Islet of Langerhans (tissue), 1 donor: ENCODE results near the gene TK2.
A peak's percentile ranks its signal among the peaks of the same experiment; 100 is the strongest.

ENCODE experiments used
- FAIRE-seq: peaks from one replicate; lab custom pipeline; 2011; peaks lifted over from hg19 to GRCh38; lab: Jason Lieb, UNC

Gene TK2

GRCh38 chr16:66544016-66544757 lies 5.7 kb downstream of the TK2 start:
- no peak for FAIRE-seq

GRCh38 chr16:66543541-66543940 lies 6.4 kb downstream of the TK2 start:
- FAIRE-seq, result no peak

DNA sequence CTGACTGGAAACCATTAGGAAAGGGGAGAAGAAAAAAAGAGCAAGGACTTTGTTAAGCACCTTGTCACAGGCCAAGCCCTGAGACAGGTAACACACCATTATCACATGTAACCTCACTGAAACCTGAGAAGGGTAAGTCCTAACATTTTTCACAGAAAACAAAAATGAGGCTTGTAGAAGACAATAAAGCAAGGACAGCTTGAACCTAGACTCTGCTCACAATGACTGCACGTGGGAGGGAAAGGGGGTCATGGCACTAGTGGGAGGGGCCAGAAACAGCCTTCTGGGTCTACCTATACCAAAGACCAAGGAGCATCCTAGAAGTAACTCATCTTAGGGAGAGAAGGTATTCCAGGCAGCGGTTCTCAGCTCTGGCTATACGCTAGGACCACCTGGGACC lies 7.5 kb downstream of the TK2 start:
- FAIRE-seq, result no peak

DNA sequence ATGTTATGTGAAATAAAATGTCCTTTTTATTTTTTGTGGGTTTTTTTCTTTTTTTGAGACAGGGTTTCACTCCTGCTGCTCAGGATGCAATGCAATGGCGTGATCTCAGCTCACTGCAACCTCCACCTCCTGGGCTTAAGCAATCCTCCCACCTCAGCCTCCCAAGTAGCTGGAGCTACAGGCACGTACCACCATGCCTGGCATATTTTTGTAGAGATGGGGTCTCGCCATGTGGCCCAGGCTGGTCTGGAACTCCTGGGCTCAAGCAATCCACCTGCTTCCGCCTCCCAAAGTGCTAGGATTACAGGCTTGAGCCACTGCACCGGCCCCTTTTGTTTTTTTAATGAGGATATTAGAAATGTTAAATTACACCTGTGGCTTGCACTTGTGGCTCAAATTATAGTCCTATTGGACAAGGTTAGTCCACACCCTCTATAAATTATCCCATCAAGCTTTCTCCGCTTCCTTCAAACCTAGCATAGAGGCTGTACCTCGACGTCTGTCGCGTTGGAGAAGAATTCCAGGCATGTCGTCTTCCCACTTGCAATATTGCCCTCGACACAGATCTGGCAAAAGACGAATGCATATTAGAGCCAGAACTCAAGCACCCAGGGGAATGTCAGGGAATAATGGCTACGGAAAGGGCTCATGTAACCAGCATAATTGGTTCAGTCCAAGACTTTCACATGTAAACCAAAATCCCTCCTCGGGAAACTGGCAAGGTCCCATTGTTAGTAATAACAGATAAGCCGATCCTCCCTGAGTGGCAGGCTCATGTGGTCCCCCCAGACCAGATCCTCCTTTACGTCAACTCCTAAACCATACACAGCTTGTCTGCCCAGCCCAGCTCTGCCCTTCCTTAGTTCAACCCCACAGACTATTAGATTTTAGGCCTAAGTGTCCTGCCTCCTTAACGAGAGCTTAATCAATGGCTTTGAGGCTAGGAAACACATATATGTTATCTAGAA lies 8.2 kb downstream of the TK2 start:
- FAIRE-seq, result no peak

DNA sequence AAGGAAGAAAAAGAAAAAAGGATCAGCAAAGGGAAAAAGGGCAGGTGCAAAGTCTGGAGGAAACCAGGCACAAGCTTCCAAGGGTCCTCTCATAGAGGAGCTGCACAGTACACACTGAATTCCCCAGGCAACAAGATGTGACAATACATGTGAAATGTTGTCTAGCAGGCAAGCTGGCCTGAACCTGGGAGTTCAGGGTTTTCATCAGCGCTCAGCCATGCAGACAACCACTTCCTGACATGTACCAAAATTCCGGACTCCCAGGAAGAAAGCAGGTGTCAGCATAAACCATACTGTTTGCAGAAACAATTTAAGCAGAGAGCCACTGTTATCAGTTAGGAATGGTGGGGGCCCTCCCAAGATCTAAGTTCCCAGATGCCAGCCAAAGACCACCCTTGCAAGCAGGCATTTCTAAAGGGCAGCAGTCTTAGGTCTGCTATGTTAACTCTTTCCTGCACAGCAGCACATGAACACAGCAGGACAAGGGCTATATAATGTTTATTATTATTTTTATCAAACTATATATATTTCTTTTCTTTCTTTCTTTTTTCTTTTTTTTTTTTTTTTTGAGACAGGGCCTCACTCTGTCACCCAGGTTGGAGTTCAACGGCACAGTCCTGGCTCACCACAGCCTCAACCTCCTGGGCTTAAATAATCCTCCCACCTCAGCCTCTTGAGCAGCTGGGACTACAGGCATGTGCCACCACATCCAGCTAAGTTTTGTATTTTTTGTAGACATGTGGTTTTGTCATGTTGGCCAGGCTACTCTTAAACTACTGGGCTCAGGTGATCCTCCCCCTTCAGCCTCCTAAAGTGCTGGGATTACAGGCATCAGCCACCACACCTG lies 10.1 kb downstream of the TK2 start:
- FAIRE-seq, result peak; percentile 72

GRCh38 chr16:66538910-66539309 lies 11.0 kb downstream of the TK2 start:
- FAIRE-seq, result no peak

DNA sequence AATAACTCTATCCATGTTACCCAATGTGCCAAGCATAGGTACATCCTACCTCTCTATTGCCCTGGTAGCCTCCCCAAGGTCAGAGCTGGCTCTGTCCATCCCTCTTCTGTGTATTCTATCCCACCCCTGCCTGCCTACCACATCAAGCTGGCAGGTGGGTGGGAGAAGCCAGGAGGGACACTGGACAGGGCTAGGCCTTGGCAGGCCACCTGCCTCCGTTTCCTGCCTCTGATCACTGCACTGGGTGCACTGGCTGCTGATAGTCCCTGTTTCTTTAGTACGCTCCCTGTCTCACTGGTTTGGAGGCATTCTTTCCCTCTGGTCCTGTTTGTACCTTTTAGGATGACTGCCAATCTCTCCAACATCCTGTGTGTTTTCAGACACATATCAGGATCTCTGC lies 12.7 kb downstream of the TK2 start:
- no peak for FAIRE-seq

- FAIRE-seq, result no peak
Observed at GRCh38 chr16:66536525-66536924, 13.4 kb downstream of the TK2 start.

GRCh38 chr16:66534376-66534799 lies 15.5 kb downstream of the TK2 start:
- FAIRE-seq, result no peak

- no peak for FAIRE-seq
Observed at GRCh38 chr16:66529475-66529874, 20.4 kb downstream of the TK2 start.

GRCh38 chr16:66528294-66528693 lies 21.6 kb downstream of the TK2 start:
- no peak for FAIRE-seq

GRCh38 chr16:66525396-66526180 lies 24.3 kb downstream of the TK2 start:
- FAIRE-seq, result no peak

DNA sequence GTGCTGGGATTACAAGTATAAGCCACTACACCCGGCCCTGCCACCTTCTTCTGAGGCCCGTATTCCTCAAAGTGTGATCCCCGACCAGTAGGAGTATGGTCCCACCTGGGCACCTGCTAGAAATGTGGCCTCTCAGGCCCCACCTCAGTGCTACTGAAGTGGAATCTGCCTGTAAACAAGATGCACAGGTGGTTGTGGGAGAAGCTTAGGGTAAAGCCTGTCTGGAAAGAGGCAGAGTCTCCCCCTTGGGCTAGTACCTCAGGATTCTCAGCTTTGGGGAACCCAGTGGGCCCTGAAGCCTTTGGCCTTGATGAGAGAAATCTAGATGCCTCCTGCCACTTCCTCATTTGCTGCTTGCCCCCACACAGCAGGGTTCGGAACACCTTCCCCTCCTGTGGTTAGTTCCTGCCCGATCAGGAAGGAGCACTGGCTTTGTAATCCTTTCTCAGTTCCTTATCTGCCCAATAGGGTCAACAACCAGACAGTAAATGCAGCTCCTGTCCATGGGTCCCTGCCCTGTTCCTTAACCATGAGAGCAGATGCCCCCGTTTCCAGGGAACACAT lies 25.2 kb downstream of the TK2 start:
- FAIRE-seq, result no peak

- no peak for FAIRE-seq
Observed at GRCh38 chr16:66523861-66524354, 26.0 kb downstream of the TK2 start.

DNA sequence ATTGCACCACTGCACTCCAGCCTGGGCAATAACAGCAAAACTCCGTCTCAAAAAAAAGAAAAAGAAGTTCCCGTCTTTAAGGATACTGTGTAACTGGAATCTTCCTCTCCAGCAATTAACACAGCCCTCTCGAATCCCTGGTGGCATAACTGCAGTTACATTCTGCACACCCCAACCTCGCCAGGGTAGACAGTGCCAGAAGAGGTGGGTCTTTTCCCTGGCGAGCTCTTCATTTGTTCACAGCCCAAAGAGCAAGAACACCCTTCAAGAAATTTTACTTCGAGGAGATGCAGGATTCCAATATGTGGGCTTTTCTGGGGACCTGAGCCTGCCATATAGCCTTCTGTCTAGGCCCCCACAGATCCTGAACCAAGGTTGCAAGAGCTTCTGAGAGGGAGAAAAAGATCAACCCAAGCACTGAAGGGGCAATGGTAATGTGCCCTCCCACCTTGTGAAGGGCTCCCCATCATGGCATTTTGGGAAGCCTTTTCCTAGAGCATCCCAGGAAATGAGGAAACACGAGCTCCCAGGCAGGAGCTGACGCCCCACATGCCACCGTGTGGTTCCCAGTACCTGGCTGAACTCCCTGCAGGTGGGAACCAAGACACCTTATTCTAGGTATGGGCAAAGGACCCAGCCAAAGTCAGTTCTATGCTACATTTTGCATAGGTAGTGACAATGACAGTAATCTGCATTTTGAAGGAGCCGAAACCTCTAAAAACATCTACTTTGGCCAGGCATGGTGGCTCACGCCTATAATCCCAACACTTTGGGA lies 26.9 kb downstream of the TK2 start:
- no peak for FAIRE-seq

DNA sequence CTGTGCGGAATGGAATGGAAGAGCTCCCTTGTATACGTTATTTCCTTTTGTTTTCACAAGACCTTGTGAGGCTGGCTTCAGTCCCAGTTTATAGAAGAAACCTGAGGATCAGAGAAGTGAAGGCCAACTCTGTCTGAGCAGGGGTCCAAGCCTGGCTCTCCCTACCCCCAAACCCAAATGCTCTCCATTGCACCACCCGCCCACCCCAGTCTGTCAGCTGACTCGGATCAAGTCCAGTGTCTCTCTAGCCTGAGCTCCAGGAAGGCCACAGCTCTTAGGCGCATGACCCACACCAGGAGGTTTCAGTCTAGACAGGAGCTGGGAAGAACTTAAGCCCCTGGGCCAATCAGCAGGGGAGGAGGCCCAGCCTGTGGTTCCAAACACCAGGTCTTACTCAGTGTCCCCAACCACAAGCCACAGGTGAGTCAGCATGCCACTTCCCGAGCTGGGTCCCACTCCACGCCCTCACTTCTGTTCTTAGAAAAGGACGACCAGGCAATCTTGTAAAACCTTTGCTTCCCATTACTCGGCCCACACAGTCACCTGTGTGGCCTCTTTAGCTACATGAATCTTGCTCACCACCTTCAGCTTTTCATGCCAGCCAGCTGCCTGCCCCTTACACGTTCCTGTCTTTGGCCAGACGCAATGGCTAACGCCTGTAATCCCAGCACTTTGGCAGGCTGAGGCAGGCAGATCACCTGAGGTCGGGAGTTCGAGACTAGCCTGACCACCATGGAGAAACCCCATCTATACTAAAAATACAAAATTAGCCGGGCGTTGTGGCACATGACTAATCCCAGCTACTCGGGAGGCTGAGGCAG lies 27.8 kb downstream of the TK2 start:
- FAIRE-seq, result no peak

- FAIRE-seq, result no peak
Observed at GRCh38 chr16:66521252-66521713, 28.6 kb downstream of the TK2 start.

- no peak for FAIRE-seq
Observed at GRCh38 chr16:66520406-66521170, 29.3 kb downstream of the TK2 start.
